ENCODE results near the gene DOCK4. TPM values are rescaled to one million over a fixed set of nuclear protein-coding genes. Genes with fewer than 3 reads are reported as not detected.

The DOCK4 gene
- total and polyA plus RNA-seq, 2 of the 8 experiments (the other 6 are each of a cell fraction or from before 2014, with no cell fraction given): 5.1 to 23.6 TPM

- Histone ChIP-seq H3K4me1 (replicated peaks in 1 of 4; ENCODE audit: control insufficient read depth in 3 of 4, insufficient read depth in 4 of 4, low read length in 3 of 4) (peaks cover 0 to 2% (median 0%) of the 10 kb centered on the region in 4 experiments; a peak in 1 of 7 replicates), H3K79me2 (ENCODE audit: control insufficient read depth in 1 of 2, insufficient read depth in 2 of 2, low read length in 2 of 2) (peaks cover 0 to 36% of the 10 kb centered on the region in 2 experiments; a peak in 2 of 4 replicates), H3K9me3 (ENCODE audit: insufficient read depth in 2 of 2, low read depth in 1 of 2, low read length in 1 of 2) (no peaks in the 10 kb centered on the region), H3K4me3 (ENCODE audit: extremely low read depth in 1 of 4, insufficient read depth in 2 of 4, low read depth in 3 of 4, low read length in 4 of 4) (no peak overlapping the region), H3K27me3 (replicated peaks in 1 of 4; ENCODE audit: control insufficient read depth in 3 of 4, extremely low read depth in 1 of 4, insufficient read depth in 3 of 4, low read length in 3 of 4) (no peaks in the 10 kb centered on the region), H2AFZ (ENCODE audit: low read length) (no peak overlapping the region), H3K18ac (ENCODE audit: extremely low read depth, low read length) (no peak overlapping the region), H2AK5ac (ENCODE audit: low read depth, low read length) (no peak overlapping the region), H3K27ac (ENCODE audit: low read depth, low read length) (no peak overlapping the region), H3K56ac (replicated peaks; ENCODE audit: insufficient read length, low read depth, low read length) (no peak overlapping the region), H3K79me1 (ENCODE audit: low read depth, low read length) (peaks cover 5% of the 10 kb centered on the region; the same call in 1 of the 2 replicates), H3K23me2 (ENCODE audit: low read depth, low read length) (no peaks in the 10 kb centered on the region; the same call in 1 of the 2 replicates), H2BK120ac (replicated peaks; ENCODE audit: low read depth, low read length) (no peak overlapping the region), H3K9ac (replicated peaks in 1 of 4; ENCODE audit: extremely low read depth in 1 of 4, low read depth in 3 of 4, low read length in 3 of 4) (no peak overlapping the region), H2BK15ac (ENCODE audit: low read length) (no peak overlapping the region), H3K4ac (replicated peaks; ENCODE audit: insufficient read length, low read depth, low read length) (no peak overlapping the region), H4K5ac (ENCODE audit: insufficient read length, low read depth, low read length) (no peak overlapping the region), H3K23ac (ENCODE audit: insufficient read length) (no peak overlapping the region), H3K36me3 (ENCODE audit: control insufficient read depth in 2 of 4, insufficient read depth in 4 of 4, low read length in 3 of 4) (no peaks in the 10 kb centered on the region), H4K8ac (ENCODE audit: extremely low read depth, insufficient read depth, low read length) (no peak overlapping the region), H2BK5ac (ENCODE audit: low read depth, low read length) (no peak overlapping the region), H4K20me1 (replicated peaks in 1 of 2; ENCODE audit: control insufficient read depth in 1 of 2, insufficient read depth in 2 of 2, low read length in 2 of 2) (no peaks in the 10 kb centered on the region), H2BK20ac (ENCODE audit: low read length) (no peak overlapping the region), H4K91ac (replicated peaks; ENCODE audit: insufficient read length, low read length) (no peak overlapping the region), H3K4me2 (ENCODE audit: insufficient read depth in 1 of 2, low read depth in 2 of 2, low read length in 2 of 2) (no peak overlapping the region), H2BK12ac (ENCODE audit: low read depth, low read length) (no peak overlapping the region), H3K14ac (ENCODE audit: insufficient read length) (no peak overlapping the region)
- no peak for FAIRE-seq
- no peak for TF ChIP-seq RAD21 (IDR thresholded peaks at IDR 0.05 in 1 of 2, conservative IDR thresholded peaks at IDR 0.05 in 1 of 2; ENCODE audit: low read depth in 2 of 2, low read length in 2 of 2)
- TF ChIP-seq POU5F1 (IDR thresholded peaks at IDR 0.05; ENCODE audit: low read depth, low read length): no peak
- TF ChIP-seq YY1 (IDR thresholded peaks at IDR 0.05; ENCODE audit: low read depth, low read length): no peak
- TF ChIP-seq RXRA (IDR thresholded peaks at IDR 0.05; ENCODE audit: insufficient read depth, low read depth, low read length): no peak
- no peak for TF ChIP-seq CTBP2 (IDR thresholded peaks at IDR 0.05; ENCODE audit: borderline replicate concordance, insufficient read depth, insufficient read length, low read length)
- no peak for TF ChIP-seq BCL11A (IDR thresholded peaks at IDR 0.05; ENCODE audit: low read depth in 2 of 2, low read length in 2 of 2)
- no peak for TF ChIP-seq BACH1 (IDR thresholded peaks at IDR 0.05; ENCODE audit: low read length)
- no peak for TF ChIP-seq MAFK (IDR thresholded peaks at IDR 0.05; ENCODE audit: low read depth, low read length)
- TF ChIP-seq FOSL1 (IDR thresholded peaks at IDR 0.05; ENCODE audit: insufficient read depth, low read depth, low read length): no peak
- TF ChIP-seq PHF8 (conservative IDR thresholded peaks at IDR 0.05; ENCODE audit: low read depth, low read length): no peak
- no peak for TF ChIP-seq NANOG (IDR thresholded peaks at IDR 0.05; ENCODE audit: insufficient read depth, low read depth, low read length, poor library complexity, severe bottlenecking)
- TF ChIP-seq CHD1 (IDR thresholded peaks at IDR 0.05; ENCODE audit: low read depth, low read length): no peak
- ChIA-PET CTCF (ENCODE audit: partially characterized antibody) (interaction anchor here (0.9 to 1.7 kb wide), 2 partner anchors 91 to 405 kb away, joined by 3 read pairs; no protein-coding TSS in a partner anchor), POLR2A (ENCODE audit: partially characterized antibody) (no interaction called here)
- 87% methylated on average over 2 of the region's 2 CpGs; no CpG with 5 or more reads in 1 of the 2 experiments for WGBS, 2 experiments (ENCODE audit: extremely low coverage in 1 of 2, insufficient coverage in 1 of 2, insufficient read length in 1 of 2, insufficient replicate concordance in 2 of 2, low coverage in 1 of 2, low lambda C conversion rate in 2 of 2, missing lambda C conversion rate in 1 of 2)
- no peak for DNase-seq (ENCODE audit: low read depth in 1 of 2, low spot score in 2 of 2)
Observed at GRCh38 chr7:112168915-112169314, 37.3 kb downstream of the DOCK4 start.

All from H1 (cell line).